Measurements from ENCODE around the gene KIAA0825.

KIAA0825 gene

GRCh38 chr5:94501365-94501764 is 117.0 kb downstream of the KIAA0825 start:
- DNase-seq = no peak

DNA sequence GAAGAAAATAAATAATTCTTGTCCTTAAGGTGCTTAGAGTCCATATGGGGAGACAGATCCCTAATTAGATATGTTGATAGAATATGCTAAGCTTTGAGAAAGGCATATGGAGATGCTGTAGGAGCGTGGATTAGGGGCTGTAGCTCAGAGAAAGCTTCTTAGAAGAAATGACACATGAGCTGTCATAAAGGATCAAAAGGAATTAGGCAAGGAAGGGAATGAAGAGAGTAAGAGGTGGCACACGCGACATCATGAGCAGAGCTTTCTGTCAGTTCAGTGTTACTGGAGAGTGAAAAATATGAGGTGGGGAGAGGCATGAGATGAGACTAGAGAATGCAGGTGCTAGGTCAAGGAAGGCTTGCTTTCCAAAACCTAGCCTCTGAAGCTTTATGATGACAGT is 118.6 kb downstream of the KIAA0825 start:
- no peak for DNase-seq

- no peak for DNase-seq
Measured at GRCh38 chr5:94498199-94498598, 120.2 kb downstream of the KIAA0825 start.

DNA sequence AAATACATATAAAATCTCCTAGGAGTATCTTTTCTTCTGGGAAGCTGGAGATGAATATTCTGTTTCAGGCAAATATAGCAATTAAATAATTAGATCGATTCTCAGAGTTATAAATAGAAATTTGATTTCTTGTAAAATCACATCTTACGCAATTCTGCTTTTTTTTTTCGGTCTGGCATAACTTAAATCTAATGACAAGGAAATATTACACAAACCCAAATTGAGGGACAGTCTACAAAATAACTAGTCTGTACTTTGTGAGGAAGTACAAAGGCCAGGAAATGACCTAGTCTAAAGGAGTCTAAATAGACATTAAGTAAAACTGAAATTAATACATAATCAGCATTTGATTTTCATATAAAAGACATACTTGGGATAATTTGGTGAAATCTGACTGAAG is 133.3 kb downstream of the KIAA0825 start:
- DNase-seq = no peak

DNA sequence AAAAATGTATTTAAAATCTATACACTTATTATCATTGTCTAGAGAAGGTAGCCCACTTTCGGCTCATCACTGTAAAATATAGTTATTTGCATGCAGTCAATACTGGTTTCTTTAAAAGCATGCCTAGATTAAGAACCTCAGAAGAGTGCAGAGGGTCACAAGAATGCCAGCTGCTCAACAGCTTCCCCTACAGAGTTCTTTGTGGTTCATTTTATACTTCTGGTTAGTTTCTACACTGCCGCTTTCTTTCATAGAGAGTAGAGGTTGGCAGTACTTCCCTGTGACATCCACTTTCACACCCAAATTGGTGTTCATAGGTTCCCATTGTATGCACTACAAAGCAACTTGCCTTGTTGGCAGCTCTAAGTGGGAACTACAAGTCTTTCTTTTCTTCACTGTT is 137.3 kb downstream of the KIAA0825 start:
- no peak for DNase-seq

- no peak for DNase-seq
Measured at GRCh38 chr5:94480486-94480885, 137.9 kb downstream of the KIAA0825 start.

- DNase-seq = no peak
Measured at GRCh38 chr5:94473936-94474335, 144.5 kb downstream of the KIAA0825 start.

DNA sequence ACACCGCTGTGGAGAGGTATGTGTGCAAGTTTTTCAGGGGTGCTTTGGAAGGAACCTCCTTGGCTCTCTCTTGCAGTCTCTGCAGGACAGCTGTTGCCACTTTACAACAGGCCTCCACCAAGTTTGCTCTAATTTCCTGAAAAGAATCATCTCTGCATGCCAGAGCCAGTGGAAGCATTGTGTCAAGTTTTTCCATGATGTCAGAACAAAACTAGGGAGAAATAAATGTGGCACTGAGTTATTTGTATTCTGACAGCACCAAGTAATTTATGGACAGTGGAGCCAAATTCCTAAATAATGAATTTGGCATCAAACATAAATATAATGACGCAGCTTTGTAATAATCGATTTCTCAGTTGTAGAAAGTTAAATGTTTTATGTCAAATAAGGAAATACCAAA is 146.9 kb downstream of the KIAA0825 start:
- DNase-seq = no peak

DNA sequence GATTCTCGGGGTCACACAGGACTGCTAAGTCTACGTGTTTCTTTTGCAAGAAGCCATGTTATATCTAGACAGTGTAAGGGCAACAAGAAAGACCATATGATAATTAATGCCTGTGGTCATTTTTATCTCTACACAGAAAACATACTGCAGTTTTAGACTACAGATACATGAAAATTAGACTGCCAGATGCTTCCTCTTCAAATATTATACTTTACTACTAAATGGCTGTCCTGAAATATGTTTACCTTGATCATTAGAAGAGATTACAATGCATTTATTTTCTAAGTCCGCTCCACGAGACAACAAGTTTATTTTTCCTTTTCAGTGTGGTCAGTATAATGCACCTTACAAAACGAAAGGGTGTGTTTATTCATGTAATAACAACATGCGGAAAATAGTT is 147.6 kb downstream of the KIAA0825 start:
- DNase-seq = no peak

DNA sequence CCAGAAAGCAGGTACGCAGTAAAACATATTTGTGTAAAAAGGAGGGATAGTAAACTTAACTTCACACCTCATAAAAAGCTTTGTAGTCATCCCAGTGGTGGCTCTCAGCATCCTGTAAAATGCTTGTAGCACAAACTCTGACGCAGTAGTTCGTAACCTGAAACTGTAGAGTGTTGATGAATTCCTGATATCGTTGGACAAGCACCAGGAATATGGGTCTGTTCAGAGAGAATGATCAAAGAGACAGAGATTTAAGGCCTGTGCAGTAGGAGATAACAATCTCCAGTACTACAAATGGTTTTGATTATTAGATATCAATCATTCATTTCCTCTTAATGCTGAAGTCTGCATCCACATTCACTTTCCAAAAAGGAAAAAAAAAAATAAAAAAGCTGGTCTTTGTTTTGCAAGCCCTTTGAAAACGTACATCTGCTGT is 148.5 kb downstream of the KIAA0825 start:
- DNase-seq = peak; percentile 28

DNA sequence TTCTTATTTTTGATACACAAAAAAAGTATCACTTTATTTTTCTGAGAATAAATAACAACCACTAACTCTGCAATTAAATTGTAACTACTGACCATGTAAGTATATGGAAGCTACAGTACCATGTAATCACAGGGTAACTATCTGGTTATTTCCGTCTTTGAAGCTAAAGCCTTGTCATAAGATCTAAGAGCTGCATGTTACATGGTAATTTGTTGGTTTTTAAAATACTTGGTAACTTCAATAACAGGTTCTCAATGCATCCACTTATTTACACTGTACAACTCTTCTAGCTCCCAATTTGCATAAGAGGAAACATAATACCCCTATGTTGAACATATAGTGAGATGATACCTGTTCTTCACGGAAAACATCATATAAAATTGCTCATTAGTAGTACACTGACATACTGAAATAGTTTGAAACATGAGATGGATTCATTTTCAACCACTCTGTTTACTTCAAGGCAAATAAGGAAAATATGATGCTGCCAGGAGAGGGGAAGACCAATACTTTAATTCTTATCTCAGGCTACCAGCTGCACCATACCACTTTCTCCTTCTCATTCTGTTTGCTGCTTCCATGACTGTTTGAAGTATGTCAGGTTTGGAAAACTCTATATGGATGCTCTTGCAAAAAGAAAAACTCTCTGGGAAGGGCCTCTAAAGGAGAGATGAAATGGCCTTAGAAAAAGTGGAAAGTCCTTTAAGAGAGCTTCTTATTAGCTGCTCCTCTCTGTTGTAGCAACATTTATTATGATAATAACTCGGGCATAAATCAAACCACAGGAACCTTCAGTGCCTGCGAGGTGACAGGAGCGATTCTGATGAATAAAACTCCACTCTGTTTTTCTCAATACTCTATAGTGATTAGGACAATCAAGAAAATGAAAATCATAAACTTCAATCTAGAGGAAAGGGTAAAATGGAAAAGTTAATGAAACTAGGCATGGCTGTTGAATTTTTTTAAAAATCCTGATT is 150.2 kb downstream of the KIAA0825 start:
- no peak for DNase-seq

DNA sequence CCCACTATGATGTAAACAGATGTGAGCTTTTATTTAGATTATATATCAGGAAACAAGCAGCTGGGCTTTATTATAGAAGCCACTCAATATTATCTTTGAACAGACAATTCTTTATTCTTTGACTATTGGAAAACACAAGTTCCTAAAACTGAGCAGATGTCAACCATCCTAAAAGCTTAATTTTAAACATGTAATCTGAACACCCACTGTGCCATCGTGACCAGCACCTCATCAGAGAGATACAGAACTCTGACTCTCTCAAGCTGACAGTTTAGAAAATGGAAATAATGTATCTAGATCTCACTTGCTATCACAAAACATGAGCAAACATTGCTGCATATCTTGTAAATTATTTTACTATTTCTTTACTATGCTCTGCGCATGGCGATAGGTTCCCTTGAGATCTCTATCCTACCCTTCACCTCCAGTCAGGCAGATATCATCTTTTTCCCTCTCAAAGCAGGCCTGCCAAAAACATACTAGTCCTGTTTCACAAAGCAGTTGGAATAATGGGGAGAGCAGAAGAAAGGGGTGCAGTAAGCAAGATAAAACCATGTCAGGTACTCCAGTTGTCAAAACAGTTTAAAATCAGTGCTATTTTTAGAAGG is 151.0 kb downstream of the KIAA0825 start:
- no peak for DNase-seq

GRCh38 chr5:94463739-94464138 is 154.7 kb downstream of the KIAA0825 start:
- no peak for DNase-seq

GRCh38 chr5:94461131-94461530 is 157.3 kb downstream of the KIAA0825 start:
- no peak for DNase-seq

DNA sequence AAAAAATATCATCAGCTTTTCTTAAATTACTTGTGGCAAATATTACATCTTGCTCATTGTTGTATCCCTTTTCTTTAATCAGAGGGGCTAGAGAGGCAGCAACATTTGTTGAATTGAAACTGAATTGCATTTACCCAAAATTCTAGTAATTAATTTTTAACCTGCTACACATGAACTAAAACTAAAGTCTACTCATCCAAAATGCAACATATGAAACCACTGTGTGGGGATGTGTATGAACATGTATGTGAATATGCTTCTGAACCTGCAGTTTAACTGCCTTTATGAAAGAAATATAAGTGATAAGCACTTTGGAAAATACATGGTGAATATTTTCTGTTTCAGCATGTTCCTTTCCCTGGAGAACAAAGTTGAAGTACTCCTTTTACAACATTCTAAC is 158.5 kb downstream of the KIAA0825 start:
- no peak for DNase-seq

DNA sequence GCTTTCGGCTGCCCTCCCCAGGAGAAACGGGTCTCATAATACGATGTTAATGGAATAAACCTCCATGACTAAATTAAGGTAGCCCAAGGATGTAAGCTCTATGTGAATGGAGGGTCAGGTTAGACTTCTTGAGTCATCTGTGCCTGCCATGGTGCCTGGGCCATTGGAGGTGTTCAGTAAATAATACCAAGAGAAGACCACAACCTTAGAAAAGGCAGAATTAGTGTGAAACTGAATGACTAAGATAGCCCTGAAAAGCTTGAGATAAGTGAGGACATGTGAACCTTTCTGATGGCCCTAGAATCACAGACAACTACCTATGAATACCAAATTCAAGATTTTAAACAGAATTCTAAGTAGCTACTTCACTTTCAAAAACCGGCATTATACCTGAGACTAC is 160.6 kb downstream of the KIAA0825 start:
- DNase-seq = no peak

GRCh38 chr5:94445726-94446125 is 172.7 kb downstream of the KIAA0825 start:
- DNase-seq = no peak

- DNase-seq = no peak
Measured at GRCh38 chr5:94442991-94443390, 175.4 kb downstream of the KIAA0825 start.

DNA sequence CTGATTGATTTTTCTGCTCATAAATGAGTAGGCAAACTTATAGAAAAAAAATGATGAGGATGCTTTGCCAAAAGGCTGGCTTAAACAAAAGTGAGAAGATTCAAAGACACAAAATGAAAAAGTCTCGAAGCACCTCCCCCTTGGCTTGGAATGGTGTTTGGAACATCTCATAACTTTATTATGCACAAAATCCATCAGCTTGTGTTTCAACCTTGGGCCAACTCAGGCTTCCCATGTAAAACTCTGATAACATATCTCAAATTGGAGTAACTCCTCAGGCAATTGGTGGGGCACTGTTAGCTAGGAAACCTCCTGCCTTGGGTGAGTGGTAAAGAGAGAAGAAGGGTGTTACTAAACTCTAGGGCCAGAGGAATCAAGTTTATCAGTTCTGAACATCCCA is 176.3 kb downstream of the KIAA0825 start:
- no peak for DNase-seq

- no peak for DNase-seq
Measured at GRCh38 chr5:94440015-94440414, 178.4 kb downstream of the KIAA0825 start.

GRCh38 chr5:94433397-94434163 is 184.8 kb downstream of the KIAA0825 start:
- no peak for DNase-seq

- no peak for DNase-seq
Measured at GRCh38 chr5:94432499-94432898, 185.9 kb downstream of the KIAA0825 start.

DNA sequence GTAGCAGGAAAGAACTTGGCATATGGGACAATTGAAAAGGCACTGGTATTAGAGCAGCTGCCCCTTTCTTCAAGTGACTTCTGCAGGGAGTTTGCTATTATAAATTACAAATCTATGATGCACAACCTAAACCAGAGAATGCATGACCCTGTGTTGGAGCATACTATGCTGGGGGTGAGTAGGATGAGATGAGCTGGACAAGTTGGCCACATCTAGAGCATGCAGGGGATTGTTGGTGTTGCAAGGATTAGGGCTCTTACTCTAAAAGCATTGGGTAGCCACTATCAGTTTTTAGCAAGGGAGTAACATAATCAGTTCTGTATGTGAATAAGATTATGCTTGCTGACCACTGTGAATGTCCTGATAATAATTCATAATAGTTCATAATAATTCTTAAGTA is 186.7 kb downstream of the KIAA0825 start:
- no peak for DNase-seq

- no peak for DNase-seq
Measured at GRCh38 chr5:94429566-94429965, 188.8 kb downstream of the KIAA0825 start.
